Measurements from ENCODE around the gene ZNF79. TPM values are rescaled to one million over a fixed set of nuclear protein-coding genes. Genes with fewer than 3 reads are reported as not detected.
A peak's percentile ranks its signal among the peaks of the same experiment; 100 is the strongest.

ZNF79 gene
- total and polyA plus RNA-seq, 2 of the 8 experiments (the other 6 are each of a cell fraction or from before 2014, with no cell fraction given) = 2.4 to 7.4 TPM

- H4K5ac ChIP-seq (ENCODE audit: insufficient read length, low read depth, low read length) = no peak overlapping the region
- H3K18ac ChIP-seq (ENCODE audit: extremely low read depth, low read length) = peak overlapping the region; percentile 19; the same call in 1 of the 2 replicates
- no peak overlapping the region for H2BK5ac ChIP-seq (ENCODE audit: low read depth, low read length)
- H3K23ac ChIP-seq (ENCODE audit: insufficient read length) = no peak overlapping the region
- H3K9me3 ChIP-seq (ENCODE audit: insufficient read depth in 2 of 2, low read depth in 1 of 2, low read length in 1 of 2) = no peaks in the 10 kb centered on the region
- H3K79me1 ChIP-seq (ENCODE audit: low read depth, low read length) = peaks cover 3% of the 10 kb centered on the region
- no peak overlapping the region for H2BK12ac ChIP-seq (ENCODE audit: low read depth, low read length)
- peak overlapping the region; percentile 68 to 90 (median 80) for H3K4me3 ChIP-seq (ENCODE audit: extremely low read depth in 1 of 4, insufficient read depth in 2 of 4, low read depth in 3 of 4, low read length in 4 of 4)
- 44% methylated on average over 5 of the region's 5 CpGs; no CpG with 5 or more reads in 1 of the 2 experiments for WGBS, 2 experiments (ENCODE audit: extremely low coverage in 1 of 2, insufficient coverage in 1 of 2, insufficient read length in 1 of 2, insufficient replicate concordance in 2 of 2, low coverage in 1 of 2, low lambda C conversion rate in 2 of 2, missing lambda C conversion rate in 1 of 2)
- peaks cover 0 to 15% (median 6%) of the 10 kb centered on the region in 4 experiments; a peak in 6 of 7 replicates for H3K4me1 ChIP-seq (replicated peaks in 1 of 4; ENCODE audit: control insufficient read depth in 3 of 4, insufficient read depth in 4 of 4, low read length in 3 of 4)
- TF ChIP-seq SRF (IDR thresholded peaks at IDR 0.05; ENCODE audit: low read depth, low read length) (no peak), TEAD4 (IDR thresholded peaks at IDR 0.05; ENCODE audit: low read depth, low read length) (no peak), SIN3A (conservative IDR thresholded peaks at IDR 0.05 in 1 of 2, IDR thresholded peaks at IDR 0.05 in 1 of 2; ENCODE audit: low read depth in 1 of 2, low read length in 2 of 2) (0 out of 4 replicates have a peak, but pooled peaks of 1 of the 2 experiments have one; percentile 7), POU5F1 (IDR thresholded peaks at IDR 0.05; ENCODE audit: low read depth, low read length) (no peak), SP1 (IDR thresholded peaks at IDR 0.05; ENCODE audit: low read depth, low read length) (no peak)
- H3K27me3 ChIP-seq (replicated peaks in 1 of 4; ENCODE audit: control insufficient read depth in 3 of 4, extremely low read depth in 1 of 4, insufficient read depth in 3 of 4, low read length in 3 of 4) = peaks cover 0 to 6% (median 0%) of the 10 kb centered on the region in 4 experiments; a peak in 3 of 7 replicates
- POLR2A ChIA-PET (ENCODE audit: partially characterized antibody) = interaction anchor here (1.3 to 3.5 kb wide), 6 partner anchors 12 to 174 kb away, joined by 4 to 24 read pairs (median 4); partner anchors contain the start of genes LRSAM1 and RPL12
- no peak overlapping the region for H3K14ac ChIP-seq (ENCODE audit: insufficient read length)
- FAIRE-seq (no peak), DNase-seq (ENCODE audit: low read depth in 1 of 2, low spot score in 2 of 2) (no peak)
- no peak overlapping the region; the same call in 1 of the 2 replicates for H4K8ac ChIP-seq (ENCODE audit: extremely low read depth, insufficient read depth, low read length)
- H4K20me1 ChIP-seq (replicated peaks in 1 of 2; ENCODE audit: control insufficient read depth in 1 of 2, insufficient read depth in 2 of 2, low read length in 2 of 2) = peaks cover 10 to 14% of the 10 kb centered on the region in 2 experiments
- peaks cover 14% of the 10 kb centered on the region for H3K23me2 ChIP-seq (ENCODE audit: low read depth, low read length)
- H2BK20ac ChIP-seq (ENCODE audit: low read length) = no peak overlapping the region
- peak overlapping the region; percentile 58 to 95 for H3K4me2 ChIP-seq (ENCODE audit: insufficient read depth in 1 of 2, low read depth in 2 of 2, low read length in 2 of 2)
- no peak overlapping the region for H3K4ac ChIP-seq (replicated peaks; ENCODE audit: insufficient read length, low read depth, low read length)
- H3K56ac ChIP-seq (replicated peaks; ENCODE audit: insufficient read length, low read depth, low read length) = no peak overlapping the region
- peaks cover 0 to 5% (median 0%) of the 10 kb centered on the region in 4 experiments; a peak in 3 of 8 replicates for H3K36me3 ChIP-seq (ENCODE audit: control insufficient read depth in 2 of 4, insufficient read depth in 4 of 4, low read length in 3 of 4)
- no peak overlapping the region for H2AFZ ChIP-seq (ENCODE audit: low read length)
- H3K79me2 ChIP-seq (ENCODE audit: control insufficient read depth in 1 of 2, insufficient read depth in 2 of 2, low read length in 2 of 2) = peaks cover 0 to 15% of the 10 kb centered on the region in 2 experiments; a peak in 1 of 4 replicates
- no peak overlapping the region for H2BK120ac ChIP-seq (replicated peaks; ENCODE audit: low read depth, low read length)
- CTCF ChIA-PET (ENCODE audit: partially characterized antibody) = interaction anchor here (1.0 to 4.8 kb wide), 15 partner anchors 9 to 458 kb away, joined by 3 to 21 read pairs (median 4); no protein-coding TSS in a partner anchor
- H2BK15ac ChIP-seq (ENCODE audit: low read length) = no peak overlapping the region; the same call in 1 of the 2 replicates
- no peak overlapping the region for H4K91ac ChIP-seq (replicated peaks; ENCODE audit: insufficient read length, low read length)
- no peak overlapping the region for H2AK5ac ChIP-seq (ENCODE audit: low read depth, low read length)
- H3K27ac ChIP-seq (ENCODE audit: low read depth, low read length) = no peak overlapping the region
- H3K9ac ChIP-seq (replicated peaks in 1 of 4; ENCODE audit: extremely low read depth in 1 of 4, low read depth in 3 of 4, low read length in 3 of 4) = peak overlapping the region in 3 of 4 experiments; percentile 38 to 51 (median 45); a peak in 4 of 7 replicates
These were observed 25.9 kb upstream of the ZNF79 start for GRCh38 chr9:127398275-127398647.

All from H1 (cell line).